GM12878 (cell line): ENCODE data around the gene EPHB1. TPM values are rescaled to one million over a fixed set of nuclear protein-coding genes. Genes with fewer than 3 reads are reported as not detected.

Experiments
- CUX1 ChIP-seq: IDR thresholded peaks from 2 replicates; pipeline ENCODE4 v1.6.1; 2012; ENCODE audit warnings: improper control_type of control experiment, low read depth, low read length; ENCODE audit not compliant: insufficient replicate concordance
- HDAC6 ChIP-seq: fragments of 200-600 bp; sonication (generic); IDR thresholded peaks from one replicate; pipeline ENCODE4 v1.8.0; 2017; ENCODE audit warnings: antibody characterized with exemption; ENCODE audit not compliant: unreplicated experiment
- HSF1 ChIP-seq: fragments of 150-350 bp; IDR thresholded peaks from 2 replicates; pipeline ENCODE4 v1.6.1; 2014; ENCODE audit warnings: mild to moderate bottlenecking, low read depth, low read length
- IKZF1 ChIP-seq: fragments of 450-650 bp; conservative IDR thresholded peaks from 2 replicates; pipeline ENCODE4 v1.6.1; 2017; ENCODE audit warnings: antibody characterized with exemption, mild to moderate bottlenecking
- JUNB ChIP-seq: IDR thresholded peaks from 2 replicates; pipeline ENCODE4 v1.6.1; 2016; ENCODE audit warnings: antibody characterized with exemption, mild to moderate bottlenecking
- MEF2B ChIP-seq: fragments of 450-650 bp; IDR thresholded peaks from 2 replicates; pipeline ENCODE4 v1.6.1; 2018; ENCODE audit warnings: mild to moderate bottlenecking, moderate library complexity; ENCODE audit not compliant: partially characterized antibody, poor library complexity, severe bottlenecking
- NR2C2 ChIP-seq: IDR thresholded peaks from 2 replicates; pipeline ENCODE4 v1.6.1; 2011; ENCODE audit warnings: borderline replicate concordance, low read depth; ENCODE audit not compliant: control insufficient read depth, insufficient read length
- NR2F1 ChIP-seq: fragments of 450-650 bp; conservative IDR thresholded peaks from 2 replicates; pipeline ENCODE4 v1.6.1; 2017; ENCODE audit warnings: mild to moderate bottlenecking
- RB1 ChIP-seq: fragments of 450-650 bp; formaldehyde crosslinking; IDR thresholded peaks from 2 replicates; pipeline ENCODE4 v1.6.1; 2017; ENCODE audit warnings: mild to moderate bottlenecking, borderline replicate concordance
- RUNX3 ChIP-seq: IDR thresholded peaks from 2 replicates; pipeline ENCODE4 v1.6.1; 2012; ENCODE audit warnings: low read length, inconsistent platforms
- SPI1 ChIP-seq: IDR thresholded peaks from 2 replicates; pipeline ENCODE4 v1.6.1; 2011; ENCODE audit warnings: low read depth, mild to moderate bottlenecking, low read length, moderate library complexity, borderline replicate concordance; ENCODE audit not compliant: insufficient read depth
- TCF12 ChIP-seq: IDR thresholded peaks from 2 replicates; pipeline ENCODE4 v1.6.1; 2011; ENCODE audit warnings: low read depth, mild to moderate bottlenecking, low read length
- polyA plus RNA-seq, 11 experiments: library from polyadenylated mRNA; depleted of rRNA in 4 of 11; unstranded in 6 of 11; stranded (reverse) in 5 of 11; fragments of >200 nt; fragmentation: Nextera tagmentation in 4 of 11; fragmentation: Illumina TruSeq in 1 of 11; extraction: Ambion mirVana in 4 of 11; extraction: Trizol in 1 of 11; gene quantifications; 1 replicate in 1 of 11; 2 replicates in 10 of 11; pipeline versions ENCODE4 v1.2.1 to v1.2.3, GENCODE V29; 2011 to 2016; ENCODE audit warnings: inconsistent platforms in 2 of 11, missing spikeins in 2 of 11, low read depth in 1 of 11
- total RNA-seq, 4 experiments: library from RNA; depleted of rRNA in 3 of 4; stranded (reverse); fragments of >200 nt in 3 of 4; fragmentation: Illumina TruSeq in 1 of 4; extraction: Trizol in 1 of 4; gene quantifications; 2 replicates each; pipeline versions ENCODE4 v1.2.1 to v1.2.3, GENCODE V29; 2013 to 2021

EPHB1 gene
- total and polyA plus RNA-seq, 10 of the 15 experiments (the other 5 are each of a cell fraction or from before 2014, with no cell fraction given), result 0.33 to 23.8 (median 1.2) TPM

- TF ChIP-seq IKZF1 (0 out of 2 replicates have a peak, but pooled peaks have one; percentile 27), MEF2B (no peak), NR2F1 (0 out of 2 replicates have a peak, but pooled peaks have one; percentile 39), RB1 (no peak), JUNB (no peak), HSF1 (no peak), NR2C2 (no peak), HDAC6 (no peak), TCF12 (0 out of 2 replicates have a peak, but pooled peaks have one; percentile 14), SPI1 (no peak), CUX1 (no peak), RUNX3 (no peak)
Observed at GRCh38 chr3:134817297-134817696, 22.2 kb downstream of the EPHB1 start (continued).
